AG04450 (cell line): ENCODE measurements around the gene RFC4. TPM values are rescaled to one million over a fixed set of nuclear protein-coding genes. Genes with fewer than 3 reads are reported as not detected.
A peak's percentile ranks its signal among the peaks of the same experiment; 100 is the strongest.
"Not testable (repeated sequence)": the region's sequence is repeated elsewhere in the genome, so short reads cannot be mapped to it uniquely, and the experiment has no call there.

Experiments
- CTCF ChIA-PET: fragments of 300-600, 350-600 bp; formaldehyde crosslinking; extraction: SDS; loops from one replicate; lab custom pipeline; 2022; ENCODE audit warnings: antibody characterized with exemption, inconsistent platforms; lab: Charles Lee
- POLR2A ChIA-PET: fragments of 350-600 bp; formaldehyde crosslinking; extraction: SDS; loops from one replicate; lab custom pipeline; 2021; ENCODE audit warnings: antibody characterized with exemption, inconsistent platforms; lab: Yijun Ruan, JAX
- DNase-seq: peaks from one replicate; pipeline ENCODE4 v3.0.0-alpha.2; 2011; ENCODE audit warnings: low read depth, low spot score
- H3K27ac ChIP-seq: one replicate; pipeline ENCODE4 v1.5.1; 2012; ENCODE audit warnings: low read depth, low read length, control low read depth
- H3K27me3 ChIP-seq: one replicate; pipeline ENCODE4 v1.6.0; 2012; ENCODE audit warnings: low read length; ENCODE audit not compliant: control insufficient read depth, insufficient read depth
- H3K4me3 ChIP-seq: 2 replicates; pipeline ENCODE4 v1.5.1; 2011; ENCODE audit warnings: mild to moderate bottlenecking, low read depth, low read length, control low read depth
- H3K9me3 ChIP-seq: 2 replicates; pipeline ENCODE4 v1.5.1; 2012; ENCODE audit warnings: low read length; ENCODE audit not compliant: control insufficient read depth, insufficient read depth
- CTCF ChIP-seq: IDR thresholded peaks from 2 replicates; pipeline ENCODE4 v1.5.1; 2011; ENCODE audit warnings: low read depth, low read length, control low read depth, inconsistent platforms
- polyA minus RNA-seq: library from RNA; depleted of rRNA, polyadenylated mRNA; stranded (reverse); fragments of >200 nt; gene quantifications from 2 replicates; pipeline ENCODE4 v1.2.3, GENCODE V29; 2011; rRNA and poly(A)+ RNA removed
- polyA plus RNA-seq: library from polyadenylated mRNA; depleted of rRNA; stranded (reverse); fragments of >200 nt; gene quantifications from 2 replicates; pipeline ENCODE4 v1.2.3, GENCODE V29; 2011; rRNA removed

Gene RFC4
- polyA plus RNA-seq: 7.3 and 9.4 TPM in 2 replicates
- 3.5 and 4.0 TPM in 2 replicates for polyA minus RNA-seq

GRCh38 chr3:186806089-186807055 is at the start of gene RFC4:
TSS of gene RFC4 (minus strand) at chr3:186806482. CDS start at chr3:186804713, 1,769 bp downstream.
- POLR2A ChIA-PET: interaction anchor here (1.1 kb wide), 1 partner anchor 16 kb away, joined by 4 read pairs; no protein-coding TSS in a partner anchor
- H3K4me3 ChIP-seq: peak within 1 kb of the TSS; percentile 88
- no peak for TF ChIP-seq CTCF
- no peaks in the 10 kb centered on the region; the same call in 1 of the 2 replicates for H3K9me3 ChIP-seq
- peak within 1 kb of the TSS; percentile 73 for H3K27ac ChIP-seq
- no peaks in the 10 kb centered on the region for H3K27me3 ChIP-seq
- CTCF ChIA-PET: interaction anchor here (3.0 to 4.4 kb wide), 3 partner anchors 15 to 190 kb away, joined by 14 to 25 read pairs (median 22); no protein-coding TSS in a partner anchor
- DNase-seq: no peak

- Histone ChIP-seq H3K27me3 (peaks cover 6% of the 10 kb centered on the region), H3K4me3 (no peak overlapping the region), H3K27ac (no peak overlapping the region), H3K9me3 (peaks cover 3% of the 10 kb centered on the region; the same call in 1 of the 2 replicates)
- POLR2A ChIA-PET: no interaction called here
- DNase-seq: no peak
- no peak for TF ChIP-seq CTCF
- CTCF ChIA-PET: no interaction called here
Observed at GRCh38 chr3:186854954-186855353, 48.7 kb upstream of the RFC4 start.

- TF ChIP-seq CTCF: no peak
- Histone ChIP-seq H3K27me3 (peaks cover 6% of the 10 kb centered on the region), H3K27ac (no peak overlapping the region), H3K9me3 (no peaks in the 10 kb centered on the region; the same call in 1 of the 2 replicates), H3K4me3 (no peak overlapping the region)
- ChIA-PET CTCF (no interaction called here), POLR2A (no interaction called here)
- DNase-seq: no peak
Observed at GRCh38 chr3:186854146-186854545, 47.9 kb upstream of the RFC4 start.

GRCh38 chr3:186852994-186853393 is 46.7 kb upstream of the RFC4 start:
- H3K27ac ChIP-seq: no peak overlapping the region
- H3K27me3 ChIP-seq: peaks cover 9% of the 10 kb centered on the region
- TF ChIP-seq CTCF: no peak
- no peak for DNase-seq
- ChIA-PET CTCF (interaction anchor here (2.1 kb wide), 1 partner anchor 312 kb away, joined by 11 read pairs; no protein-coding TSS in a partner anchor), POLR2A (no interaction called here)
- H3K4me3 ChIP-seq: no peak overlapping the region
- no peaks in the 10 kb centered on the region; the same call in 1 of the 2 replicates for H3K9me3 ChIP-seq

DNA sequence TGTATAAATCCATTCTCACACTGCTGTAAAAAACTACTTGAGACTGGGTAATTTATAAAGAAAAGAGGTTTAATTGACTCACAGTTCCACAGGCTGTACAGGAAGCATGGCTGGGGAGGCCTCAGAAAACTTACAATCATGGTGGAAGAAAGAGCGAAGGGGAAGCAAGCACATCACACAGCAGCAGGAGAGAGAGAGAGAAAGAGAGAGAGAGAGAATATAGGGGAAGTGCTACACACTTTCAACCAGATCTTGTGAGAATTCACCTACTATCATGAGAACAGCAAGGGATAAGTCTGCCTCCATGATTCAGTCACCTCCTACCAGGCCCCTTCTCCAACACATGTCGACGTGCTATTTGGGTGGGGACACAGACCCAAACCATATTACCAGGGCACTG is 45.6 kb upstream of the RFC4 start:
- DNase-seq, POLR2A ChIA-PET: not testable (repeated sequence)
- CTCF ChIA-PET: interaction anchor here (2.1 kb wide), 1 partner anchor 313 kb away, joined by 11 read pairs; no protein-coding TSS in a partner anchor

More for the DNA sequence above, 45.6 kb upstream of the RFC4 start:
- not testable (repeated sequence) for H3K4me3 ChIP-seq, H3K27ac ChIP-seq, H3K9me3 ChIP-seq
- H3K27me3 ChIP-seq: peaks cover 10% of the 10 kb centered on the region
